HG02623 (cell line): ENCODE measurements around the gene HOXD4.

Experiments used
- ATAC-seq: cut with Tn5 transposase; IDR thresholded peaks from one replicate; pipeline ENCODE4 v1.9.1; 2021; ENCODE audit warnings: moderate library complexity; ENCODE audit not compliant: unreplicated experiment

Gene HOXD4

DNA sequence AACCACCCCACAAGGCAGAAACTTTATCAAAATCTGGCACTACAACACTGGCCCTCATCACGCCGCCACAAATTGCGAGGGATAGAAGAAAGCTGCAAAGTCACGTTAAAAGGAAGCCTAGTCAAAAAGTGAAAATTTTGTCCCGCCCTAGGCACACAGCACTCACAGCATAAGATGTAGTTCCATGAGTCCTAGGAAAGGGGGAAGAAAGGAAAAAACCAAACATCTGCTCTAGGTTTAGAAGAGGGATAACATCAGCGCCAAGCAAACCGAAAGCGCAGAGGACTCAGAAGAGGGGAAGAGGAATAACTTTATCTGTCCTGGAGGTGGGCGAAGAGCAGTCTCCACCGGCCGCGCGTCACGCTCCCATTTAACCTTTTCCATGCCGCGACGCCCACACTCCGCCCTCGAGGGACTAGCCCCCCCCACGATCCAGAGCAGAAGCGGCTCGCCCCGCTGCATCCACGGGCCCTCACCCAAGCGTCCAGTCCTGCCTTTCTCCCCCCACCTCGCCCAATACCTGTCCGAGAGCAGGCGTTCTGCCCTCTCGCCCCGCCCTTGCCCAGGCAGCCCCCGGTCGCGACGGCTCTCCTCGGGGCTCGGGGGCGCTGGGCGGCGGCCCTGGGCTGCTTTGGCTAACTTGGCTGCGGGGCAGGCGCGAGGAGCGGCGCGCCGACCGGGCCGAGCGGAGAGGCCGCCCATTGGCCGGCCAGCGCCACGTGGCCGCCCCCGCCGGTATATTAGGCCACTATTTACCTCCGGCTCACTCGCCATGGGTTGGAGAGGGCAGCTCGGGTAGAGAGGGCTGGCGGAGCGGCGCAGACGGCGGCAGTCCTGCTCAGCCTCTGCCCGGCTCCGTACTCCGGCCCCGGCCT is 36.8 kb downstream of the HOXD4 start, which contains the start of gene HOXD1:
Gene HOXD1 (plus strand): TSS at position 770 of the 875 bp plus-strand sequence. CDS start 134 bp downstream, outside the sequence.
- no peak for ATAC-seq

DNA sequence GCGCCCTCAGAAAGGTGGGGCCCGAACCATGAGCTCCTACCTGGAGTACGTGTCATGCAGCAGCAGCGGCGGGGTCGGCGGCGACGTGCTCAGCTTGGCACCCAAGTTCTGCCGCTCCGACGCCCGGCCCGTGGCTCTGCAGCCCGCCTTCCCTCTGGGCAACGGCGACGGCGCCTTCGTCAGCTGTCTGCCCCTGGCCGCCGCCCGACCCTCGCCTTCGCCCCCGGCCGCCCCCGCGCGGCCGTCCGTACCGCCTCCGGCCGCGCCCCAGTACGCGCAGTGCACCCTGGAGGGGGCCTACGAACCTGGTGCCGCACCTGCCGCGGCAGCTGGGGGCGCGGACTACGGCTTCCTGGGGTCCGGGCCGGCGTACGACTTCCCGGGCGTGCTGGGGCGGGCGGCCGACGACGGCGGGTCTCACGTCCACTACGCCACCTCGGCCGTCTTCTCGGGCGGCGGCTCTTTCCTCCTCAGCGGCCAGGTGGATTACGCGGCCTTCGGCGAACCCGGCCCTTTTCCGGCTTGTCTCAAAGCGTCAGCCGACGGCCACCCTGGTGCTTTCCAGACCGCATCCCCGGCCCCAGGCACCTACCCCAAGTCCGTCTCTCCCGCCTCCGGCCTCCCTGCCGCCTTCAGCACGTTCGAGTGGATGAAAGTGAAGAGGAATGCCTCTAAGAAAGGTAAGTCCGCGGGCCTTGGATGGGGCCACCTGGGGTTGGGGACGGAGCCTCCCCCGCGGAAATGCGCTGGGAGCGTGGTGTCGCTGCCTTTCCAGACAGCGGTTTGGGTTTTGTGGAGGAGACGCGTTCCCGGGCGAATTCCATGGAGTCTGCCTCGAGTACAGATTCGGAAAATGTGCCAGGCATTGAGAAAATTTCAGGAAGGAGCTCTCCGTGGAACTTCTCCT is 37.7 kb downstream of the HOXD4 start:
- ATAC-seq: no peak

DNA sequence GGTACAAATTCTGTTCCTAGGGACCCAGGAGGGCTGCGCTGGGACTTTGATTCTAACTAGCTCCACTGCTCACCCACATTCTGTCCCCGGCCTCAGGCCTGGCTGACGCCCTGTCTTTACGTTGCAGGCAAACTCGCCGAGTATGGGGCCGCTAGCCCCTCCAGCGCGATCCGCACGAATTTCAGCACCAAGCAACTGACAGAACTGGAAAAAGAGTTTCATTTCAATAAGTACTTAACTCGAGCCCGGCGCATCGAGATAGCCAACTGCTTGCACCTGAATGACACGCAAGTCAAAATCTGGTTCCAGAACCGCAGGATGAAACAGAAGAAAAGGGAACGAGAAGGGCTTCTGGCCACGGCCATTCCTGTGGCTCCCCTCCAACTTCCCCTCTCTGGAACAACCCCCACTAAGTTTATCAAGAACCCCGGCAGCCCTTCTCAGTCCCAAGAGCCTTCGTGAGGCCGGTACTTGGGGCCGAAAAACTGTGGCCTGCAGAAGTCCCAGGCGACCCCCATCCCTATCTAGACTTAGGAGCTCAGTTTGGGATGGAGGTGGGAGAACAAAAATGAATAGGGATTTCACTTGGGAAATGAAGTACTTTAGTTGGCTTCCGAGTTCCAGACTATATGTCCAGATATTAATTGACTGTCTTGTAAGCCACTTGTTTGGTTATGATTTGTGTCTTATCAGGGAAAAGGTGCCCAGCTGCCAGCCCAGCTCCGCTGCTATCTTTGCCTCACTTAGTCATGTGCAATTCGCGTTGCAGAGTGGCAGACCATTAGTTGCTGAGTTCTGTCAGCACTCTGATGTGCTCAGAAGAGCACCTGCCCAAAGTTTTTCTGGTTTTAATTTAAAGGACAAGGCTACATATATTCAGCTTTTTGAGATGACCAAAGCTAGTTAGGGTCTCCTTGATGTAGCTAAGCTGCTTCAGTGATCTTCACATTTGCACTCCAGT is 38.6 kb downstream of the HOXD4 start:
- no peak for ATAC-seq

DNA sequence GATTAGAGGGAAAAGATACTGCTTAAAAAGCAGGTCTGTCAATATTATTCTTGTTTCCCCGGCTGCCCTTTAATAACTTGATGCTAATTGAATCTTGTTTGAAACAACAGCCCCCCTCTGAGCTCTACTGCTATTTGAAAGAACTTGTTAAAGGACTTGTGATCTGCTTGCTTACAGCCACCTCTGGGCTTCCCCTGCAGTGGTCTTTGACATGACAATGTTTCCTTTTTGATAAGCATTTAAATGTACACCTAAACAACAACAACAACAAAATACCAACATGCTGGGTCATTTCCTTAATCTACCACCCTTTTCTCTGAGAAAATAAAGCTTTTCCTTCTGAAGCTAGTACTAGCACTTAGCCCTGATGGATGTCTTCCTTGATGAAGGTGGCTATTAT is 41.0 kb downstream of the HOXD4 start:
- ATAC-seq: no peak

DNA sequence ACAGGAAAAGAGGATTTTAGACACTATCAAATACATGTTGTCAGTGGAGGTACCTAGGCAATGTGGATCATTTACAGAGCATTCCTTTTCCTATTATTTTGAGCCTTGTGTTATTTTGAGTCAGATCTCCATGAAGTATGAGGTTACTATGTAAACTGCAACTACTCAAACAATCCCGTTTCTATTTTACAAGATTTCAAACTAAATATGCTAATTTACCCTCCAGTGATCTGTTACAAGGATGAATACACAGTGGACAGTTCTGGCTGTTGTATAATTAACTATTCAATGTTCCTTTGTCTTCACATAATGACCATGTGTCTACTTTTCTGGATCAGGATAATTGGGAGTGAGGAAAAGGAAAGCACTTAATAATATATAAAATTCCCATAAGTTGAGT is 41.7 kb downstream of the HOXD4 start:
- no peak for ATAC-seq

DNA sequence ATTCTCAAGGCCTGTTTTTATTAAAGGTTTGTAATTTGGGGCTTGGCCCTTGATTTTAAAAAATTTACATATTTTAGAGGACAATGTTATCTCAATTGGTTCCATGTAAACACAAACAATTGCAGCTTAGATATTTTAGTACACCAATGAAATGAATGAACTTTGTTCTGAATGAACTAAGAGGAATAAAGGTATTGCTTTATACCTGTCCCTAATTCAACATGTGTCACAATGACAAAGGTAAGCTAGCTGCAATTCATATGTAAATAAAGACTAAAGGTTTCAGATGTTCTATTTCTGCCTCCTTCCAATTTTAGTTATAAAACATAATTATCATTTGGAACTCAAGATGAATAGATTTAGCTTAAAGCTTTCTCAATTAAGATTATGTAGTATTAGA is 48.6 kb downstream of the HOXD4 start:
- ATAC-seq: no peak

DNA sequence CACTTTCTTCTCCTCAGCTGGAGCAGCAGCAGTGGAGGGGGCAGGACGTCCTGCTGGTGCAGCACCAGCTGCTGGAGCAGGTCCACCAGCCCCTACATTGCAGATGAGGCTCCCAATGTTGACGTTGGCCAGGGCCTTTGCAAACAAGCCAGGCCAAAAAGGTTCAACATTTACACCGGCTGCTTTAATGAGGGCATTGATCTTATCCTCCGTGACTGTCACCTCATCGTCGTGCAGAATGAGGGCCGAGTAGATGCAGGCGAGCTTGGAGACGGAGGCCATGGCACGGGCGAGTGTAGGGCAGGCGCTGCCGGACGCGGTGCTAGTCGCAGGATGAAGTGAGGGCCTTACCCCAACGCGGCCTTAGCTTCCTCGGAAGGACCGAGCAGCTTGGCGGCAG is 49.6 kb downstream of the HOXD4 start:
- ATAC-seq: no peak

DNA sequence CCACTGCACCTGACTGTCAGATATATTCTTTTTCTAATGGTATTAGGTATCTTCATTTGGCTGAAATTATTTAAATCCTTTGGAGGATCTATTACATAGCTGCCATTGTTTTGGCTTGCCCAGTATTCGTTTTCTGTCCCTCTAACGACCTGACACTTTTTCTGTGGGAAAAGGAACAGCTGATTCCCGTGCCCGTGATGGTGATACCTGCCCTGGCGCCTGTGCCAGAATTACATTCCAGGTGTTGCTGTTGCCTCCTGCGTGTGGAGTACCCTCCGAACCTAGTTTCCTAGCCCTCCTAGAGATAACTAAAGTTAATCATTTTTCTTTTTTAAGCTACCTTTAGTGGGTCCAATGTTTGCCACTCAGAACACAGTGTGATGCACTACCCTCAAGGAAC is 51.1 kb downstream of the HOXD4 start:
- ATAC-seq: no peak
